Inferior parietal cortex (tissue), 1 donor: ENCODE data around the gene MCC.
"Not testable (repeated sequence)": the region's sequence is repeated elsewhere in the genome, so short reads cannot be mapped to it uniquely, and the experiment has no call there.

ENCODE experiments used
- DNase-seq: peaks from one replicate; pipeline ENCODE4 v3.0.0-alpha.2; 2016; ENCODE audit errors: extremely low spot score

The MCC gene

GRCh38 chr5:113425909-113426308, 62.3 kb downstream of the MCC start:
- no peak for DNase-seq

GRCh38 chr5:113421693-113422092, 66.6 kb downstream of the MCC start:
- no peak for DNase-seq

- no peak for DNase-seq
These were observed 82.7 kb downstream of the MCC start for GRCh38 chr5:113405530-113405929.

- DNase-seq, result no peak
These were observed 84.0 kb downstream of the MCC start for GRCh38 chr5:113404269-113404668.

GRCh38 chr5:113397986-113398385, 90.3 kb downstream of the MCC start:
- DNase-seq, result not testable (repeated sequence)

GRCh38 chr5:113397046-113397445, 91.2 kb downstream of the MCC start:
- no peak for DNase-seq

GRCh38 chr5:113394658-113395057, 93.6 kb downstream of the MCC start:
- no peak for DNase-seq

- DNase-seq, result no peak
These were observed 98.0 kb downstream of the MCC start for GRCh38 chr5:113390224-113390623.

- no peak for DNase-seq
These were observed 99.1 kb downstream of the MCC start for GRCh38 chr5:113389116-113389515.

- DNase-seq, result no peak
These were observed 100.4 kb downstream of the MCC start for GRCh38 chr5:113387844-113388243.

- DNase-seq, result no peak
These were observed 103.4 kb downstream of the MCC start for GRCh38 chr5:113384782-113385285.

- no peak for DNase-seq
These were observed 105.5 kb downstream of the MCC start for GRCh38 chr5:113382731-113383130.

GRCh38 chr5:113381791-113382190, 106.5 kb downstream of the MCC start:
- no peak for DNase-seq

GRCh38 chr5:113380807-113381326, 107.4 kb downstream of the MCC start:
- DNase-seq, result no peak

GRCh38 chr5:113379936-113380806, 108.1 kb downstream of the MCC start:
- DNase-seq, result no peak

- DNase-seq, result peak; percentile 79
These were observed 109.2 kb downstream of the MCC start for GRCh38 chr5:113378959-113379541.

GRCh38 chr5:113378514-113378913, 109.7 kb downstream of the MCC start:
- no peak for DNase-seq

GRCh38 chr5:113378081-113378480, 110.2 kb downstream of the MCC start:
- no peak for DNase-seq

- DNase-seq, result no peak
These were observed 111.6 kb downstream of the MCC start for GRCh38 chr5:113376640-113377039.

- no peak for DNase-seq
These were observed 112.7 kb downstream of the MCC start for GRCh38 chr5:113375480-113376060.

GRCh38 chr5:113373426-113373825, 114.8 kb downstream of the MCC start:
- DNase-seq, result no peak

- peak; percentile 10 for DNase-seq
These were observed 116.5 kb downstream of the MCC start for GRCh38 chr5:113371721-113372196.
